Mesenteric fat pad (tissue), 1 donor: Measurements from ENCODE around the gene OLFM1. TPM values are rescaled to one million over a fixed set of nuclear protein-coding genes. Genes with fewer than 3 reads are reported as not detected.

Experiments
- DNase-seq: peaks from one replicate; pipeline ENCODE4 v3.0.0-alpha.2; 2020; ENCODE audit warnings: low spot score
- total RNA-seq: library from RNA; stranded (reverse); fragmentation: NEBNext Ultra II Directional; extraction: Animal tissue kit (Norgen Biotek cat#: 25700); gene quantifications from one replicate; pipeline ENCODE4 v1.2.1, GENCODE V29; 2021
- donor health status: DM: yes; HTN: yes; CAD: no.

The OLFM1 gene
- total RNA-seq, 1 donor from 2014 or later: 22.6 TPM

- DNase-seq: no peak
These were observed 79.9 kb downstream of the OLFM1 start for GRCh38 chr9:135167356-135167755.

GRCh38 chr9:135167849-135168655, 80.6 kb downstream of the OLFM1 start:
- no peak for DNase-seq

- DNase-seq: no peak
These were observed 82.3 kb downstream of the OLFM1 start for GRCh38 chr9:135169709-135170226.

GRCh38 chr9:135170535-135170934, 83.1 kb downstream of the OLFM1 start:
- DNase-seq: no peak

Other genes with a start within 250 kb of the OLFM1 start
- gene FCN2, start 206.9 kb upstream of the OLFM1 start, total RNA-seq: 1.2 TPM
- gene FCN1, start 169.8 kb upstream of the OLFM1 start, total RNA-seq: 27.9 TPM